Fibroblast of villous mesenchyme (primary cell): Measurements from ENCODE around the gene JAKMIP3. TPM values are rescaled to one million over a fixed set of nuclear protein-coding genes. Genes with fewer than 3 reads are reported as not detected.

Experiments used
- DNase-seq: peaks from one replicate; pipeline ENCODE4 v3.0.0-alpha.2; 2010; ENCODE audit warnings: low read depth
- H3K4me3 ChIP-seq: 2 replicates; pipeline ENCODE4 v1.5.1; 2011; ENCODE audit warnings: low read depth, mild to moderate bottlenecking, low read length
- CTCF ChIP-seq: IDR thresholded peaks from 2 replicates; pipeline ENCODE4 v1.5.1; 2012; ENCODE audit warnings: low read depth, mild to moderate bottlenecking, low read length; ENCODE audit not compliant: insufficient read depth
- total RNA-seq: library from RNA; depleted of rRNA; stranded (reverse); fragments of >200 nt; gene quantifications from 2 replicates; pipeline ENCODE4 v1.2.3, GENCODE V29; 2012

JAKMIP3 gene
- total RNA-seq, 1 donor, result 0.43 TPM

GRCh38 chr10:132068431-132069121 is 2.8 kb downstream of the JAKMIP3 start:
- DNase-seq, result no peak
- no peak for TF ChIP-seq CTCF
- no peak overlapping the region for H3K4me3 ChIP-seq

DNA sequence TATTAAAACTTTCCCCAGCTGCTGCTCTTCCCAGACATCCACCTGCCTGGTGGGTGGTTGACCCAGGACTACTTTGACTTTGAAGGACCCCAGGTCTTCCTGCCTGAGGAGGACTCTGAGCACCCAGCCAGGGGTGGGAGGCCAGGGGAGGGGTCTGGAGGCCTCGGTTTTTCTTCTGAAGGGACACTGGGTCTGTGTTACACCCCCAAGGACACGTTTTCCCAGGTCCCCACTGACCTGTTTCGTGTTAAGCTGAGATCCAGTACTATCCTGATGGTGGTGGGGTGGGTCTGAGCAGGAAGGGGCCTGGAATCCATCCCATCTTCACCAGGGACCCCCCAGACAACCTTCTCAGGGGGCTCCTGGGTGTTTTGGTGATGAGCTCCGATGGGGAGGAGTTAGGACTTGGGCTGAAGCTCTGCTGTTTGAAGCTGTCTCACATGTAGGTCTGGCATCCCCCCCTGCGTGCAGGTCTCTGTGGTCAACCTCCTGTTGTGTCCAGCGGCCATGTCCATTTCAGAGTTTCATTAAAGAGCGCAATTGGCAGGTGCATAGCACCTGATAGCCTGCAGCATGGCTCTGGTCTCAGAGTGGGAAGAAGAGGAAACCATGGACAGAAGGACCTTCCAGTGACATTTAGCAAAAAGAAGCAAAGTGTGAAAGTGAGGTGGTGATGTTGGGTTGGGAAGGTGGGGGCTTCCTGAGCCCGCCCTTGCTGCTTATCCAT is 3.5 kb downstream of the JAKMIP3 start:
- no peak overlapping the region for H3K4me3 ChIP-seq
- TF ChIP-seq CTCF, result no peak
- DNase-seq, result no peak

GRCh38 chr10:132069849-132070182 is 4.1 kb downstream of the JAKMIP3 start:
- no peak overlapping the region for H3K4me3 ChIP-seq
- no peak for DNase-seq
- no peak for TF ChIP-seq CTCF

DNA sequence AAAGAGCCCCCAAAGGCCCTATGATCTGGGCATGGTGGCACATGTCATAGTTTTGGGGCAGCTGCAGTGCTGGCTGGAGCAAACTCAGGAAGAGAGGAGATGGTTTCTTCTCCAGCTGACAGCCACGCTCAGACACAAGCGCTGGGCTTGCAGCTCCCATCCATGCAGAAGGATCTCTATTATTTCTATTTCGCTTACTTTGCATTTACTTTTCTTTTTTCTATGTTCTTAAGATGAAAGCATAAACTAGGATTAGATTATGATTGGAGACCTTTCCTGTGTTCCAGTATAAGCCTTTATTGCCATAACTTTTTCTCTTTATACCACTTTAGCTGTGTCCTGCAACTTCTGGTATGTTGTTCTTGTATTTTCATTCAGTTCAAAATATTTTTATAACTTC is 5.0 kb downstream of the JAKMIP3 start:
- TF ChIP-seq CTCF, result no peak
- DNase-seq, result no peak
- no peak overlapping the region for H3K4me3 ChIP-seq

GRCh38 chr10:132071667-132072066 is 5.9 kb downstream of the JAKMIP3 start:
- DNase-seq, result no peak
- H3K4me3 ChIP-seq, result no peak overlapping the region
- no peak for TF ChIP-seq CTCF

- H3K4me3 ChIP-seq, result no peak overlapping the region
- DNase-seq, result no peak
- no peak for TF ChIP-seq CTCF
Observed at GRCh38 chr10:132075909-132076577, 10.3 kb downstream of the JAKMIP3 start.
